ENCODE measurements around the gene SLC1A2. TPM values are rescaled to one million over a fixed set of nuclear protein-coding genes. Genes with fewer than 3 reads are reported as not detected.

Gene SLC1A2
- total RNA-seq, 1 donor from 2014 or later = not detected

DNA sequence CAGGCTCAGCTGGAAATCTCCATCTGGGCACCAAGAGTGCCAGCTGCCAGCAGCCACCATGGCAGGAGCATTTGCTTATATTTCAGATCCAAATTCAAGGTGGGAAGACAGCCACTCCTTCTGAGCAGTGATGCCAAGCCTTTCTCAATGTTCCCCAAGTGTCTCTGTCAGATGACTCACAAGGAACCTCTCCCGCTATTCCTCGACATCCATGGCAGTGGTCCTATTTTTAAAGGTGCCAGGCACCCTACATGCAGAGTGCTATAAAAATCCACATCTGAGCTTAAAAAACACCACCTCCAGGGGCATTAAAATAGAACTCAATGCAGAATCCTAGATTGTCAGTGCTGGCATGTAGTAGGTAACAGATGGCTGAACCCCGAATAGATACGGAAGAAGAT is 112.1 kb downstream of the SLC1A2 start:
- Histone ChIP-seq H3K4me3 (ENCODE audit: low read depth, low read length) (no peak overlapping the region), H3K27me3 (ENCODE audit: control insufficient read depth, insufficient read depth, low read length) (no peaks in the 10 kb centered on the region), H3K36me3 (ENCODE audit: control insufficient read depth, insufficient read depth, low read length) (no peaks in the 10 kb centered on the region)
- no peak for DNase-seq (ENCODE audit: low read depth)
- TF ChIP-seq, protein P1, sequence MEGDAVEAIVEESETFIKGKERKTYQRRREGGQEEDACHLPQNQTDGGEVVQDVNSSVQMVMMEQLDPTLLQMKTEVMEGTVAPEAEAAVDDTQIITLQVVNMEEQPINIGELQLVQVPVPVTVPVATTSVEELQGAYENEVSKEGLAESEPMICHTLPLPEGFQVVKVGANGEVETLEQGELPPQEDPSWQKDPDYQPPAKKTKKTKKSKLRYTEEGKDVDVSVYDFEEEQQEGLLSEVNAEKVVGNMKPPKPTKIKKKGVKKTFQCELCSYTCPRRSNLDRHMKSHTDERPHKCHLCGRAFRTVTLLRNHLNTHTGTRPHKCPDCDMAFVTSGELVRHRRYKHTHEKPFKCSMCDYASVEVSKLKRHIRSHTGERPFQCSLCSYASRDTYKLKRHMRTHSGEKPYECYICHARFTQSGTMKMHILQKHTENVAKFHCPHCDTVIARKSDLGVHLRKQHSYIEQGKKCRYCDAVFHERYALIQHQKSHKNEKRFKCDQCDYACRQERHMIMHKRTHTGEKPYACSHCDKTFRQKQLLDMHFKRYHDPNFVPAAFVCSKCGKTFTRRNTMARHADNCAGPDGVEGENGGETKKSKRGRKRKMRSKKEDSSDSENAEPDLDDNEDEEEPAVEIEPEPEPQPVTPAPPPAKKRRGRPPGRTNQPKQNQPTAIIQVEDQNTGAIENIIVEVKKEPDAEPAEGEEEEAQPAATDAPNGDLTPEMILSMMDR (IDR thresholded peaks at IDR 0.05; ENCODE audit: insufficient read depth, low read length, poor library complexity, severe bottlenecking) = no peak

DNA sequence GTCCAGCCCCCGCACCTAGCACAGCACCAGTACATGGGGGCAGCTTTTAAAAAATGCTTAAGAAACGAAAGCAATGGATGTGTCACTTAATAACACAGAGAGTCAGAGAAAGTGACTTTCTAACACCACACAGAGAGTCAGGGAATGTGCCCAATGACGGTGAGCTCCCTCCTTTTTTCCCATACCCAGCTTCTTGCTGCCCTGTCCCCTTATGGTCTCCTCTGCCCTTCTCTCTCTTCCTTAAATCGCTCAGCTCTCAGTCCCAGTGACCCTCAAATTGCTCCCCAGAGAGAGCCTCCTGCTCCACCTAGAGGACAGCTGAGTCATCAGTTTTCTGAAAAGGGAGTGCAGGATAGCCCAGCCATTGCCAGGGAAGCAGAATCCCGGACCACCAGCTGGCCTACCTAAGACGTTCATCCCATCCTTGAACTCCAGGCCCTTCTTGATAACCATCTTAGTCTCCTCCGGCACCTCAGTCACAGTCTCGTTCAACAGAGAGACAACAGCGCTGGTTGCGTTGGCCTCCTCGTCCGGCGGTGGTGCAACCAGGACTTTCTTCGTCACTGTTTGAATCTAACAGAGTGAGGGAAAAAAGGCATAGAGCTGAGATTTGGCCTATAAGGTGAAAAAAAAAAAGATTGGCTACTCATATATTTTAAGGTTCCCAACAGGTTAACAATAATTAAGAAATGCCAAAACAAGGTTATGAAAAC is 113.5 kb downstream of the SLC1A2 start:
- DNase-seq (ENCODE audit: low read depth) = no peak
- Histone ChIP-seq H3K4me3 (ENCODE audit: low read depth, low read length) (no peak overlapping the region), H3K36me3 (ENCODE audit: control insufficient read depth, insufficient read depth, low read length) (no peaks in the 10 kb centered on the region), H3K27me3 (ENCODE audit: control insufficient read depth, insufficient read depth, low read length) (no peaks in the 10 kb centered on the region)
- TF ChIP-seq, protein P1 (IDR thresholded peaks at IDR 0.05; ENCODE audit: insufficient read depth, low read length, poor library complexity, severe bottlenecking) = peak; percentile 78

DNA sequence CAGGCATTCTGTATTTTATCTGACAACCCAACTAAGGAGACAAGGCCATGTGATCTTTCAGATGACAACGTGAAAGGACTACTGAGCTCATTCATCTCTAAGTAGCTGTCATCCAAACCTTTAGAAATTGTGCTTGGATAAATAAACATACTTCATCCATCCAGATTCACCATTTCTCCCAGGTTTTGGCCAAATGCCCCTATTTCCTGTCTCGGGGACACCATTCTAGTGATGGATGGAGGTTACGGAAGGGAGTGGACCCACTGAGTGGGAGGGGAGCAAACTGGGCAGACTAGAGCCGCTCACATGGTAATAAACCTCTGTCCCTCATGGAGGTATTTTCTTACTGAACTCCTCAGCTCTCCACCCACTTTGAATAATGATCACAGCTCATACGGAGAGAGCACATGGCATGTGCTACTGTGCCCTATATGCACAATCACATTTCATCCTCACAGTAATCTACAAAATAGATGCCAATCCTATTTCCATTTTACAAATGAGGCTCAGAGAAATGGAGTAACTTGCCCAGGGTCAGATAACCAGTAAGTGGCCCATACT is 114.4 kb downstream of the SLC1A2 start:
- Histone ChIP-seq H3K27me3 (ENCODE audit: control insufficient read depth, insufficient read depth, low read length) (no peaks in the 10 kb centered on the region), H3K36me3 (ENCODE audit: control insufficient read depth, insufficient read depth, low read length) (no peaks in the 10 kb centered on the region), H3K4me3 (ENCODE audit: low read depth, low read length) (no peak overlapping the region)
- TF ChIP-seq, protein P1 (IDR thresholded peaks at IDR 0.05; ENCODE audit: insufficient read depth, low read length, poor library complexity, severe bottlenecking) = no peak
- no peak for DNase-seq (ENCODE audit: low read depth)

DNA sequence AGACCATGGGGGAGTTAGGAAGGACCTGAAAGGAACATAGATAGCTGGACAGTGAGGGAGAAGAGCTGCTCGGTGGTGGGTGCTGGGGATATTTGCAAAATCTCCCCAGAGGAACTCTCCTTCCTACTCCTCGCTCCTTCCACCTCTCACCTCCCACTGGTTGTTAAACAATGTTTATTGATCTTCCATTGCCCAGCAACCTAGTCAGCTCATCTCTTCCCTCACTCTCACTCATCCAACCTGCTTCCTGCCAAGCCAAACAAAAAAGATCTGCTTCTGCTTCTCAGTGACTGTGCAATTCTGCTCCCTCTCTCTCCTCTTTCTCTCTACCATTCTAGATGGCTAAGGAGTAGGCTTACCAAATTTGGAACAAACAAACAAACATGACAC is 115.0 kb downstream of the SLC1A2 start:
- TF ChIP-seq, protein P1 (IDR thresholded peaks at IDR 0.05; ENCODE audit: insufficient read depth, low read length, poor library complexity, severe bottlenecking) = no peak
- no peak for DNase-seq (ENCODE audit: low read depth)
- no peak overlapping the region for H3K4me3 ChIP-seq (ENCODE audit: low read depth, low read length)
- H3K36me3 ChIP-seq (ENCODE audit: control insufficient read depth, insufficient read depth, low read length) = no peaks in the 10 kb centered on the region
- no peaks in the 10 kb centered on the region for H3K27me3 ChIP-seq (ENCODE audit: control insufficient read depth, insufficient read depth, low read length)

DNA sequence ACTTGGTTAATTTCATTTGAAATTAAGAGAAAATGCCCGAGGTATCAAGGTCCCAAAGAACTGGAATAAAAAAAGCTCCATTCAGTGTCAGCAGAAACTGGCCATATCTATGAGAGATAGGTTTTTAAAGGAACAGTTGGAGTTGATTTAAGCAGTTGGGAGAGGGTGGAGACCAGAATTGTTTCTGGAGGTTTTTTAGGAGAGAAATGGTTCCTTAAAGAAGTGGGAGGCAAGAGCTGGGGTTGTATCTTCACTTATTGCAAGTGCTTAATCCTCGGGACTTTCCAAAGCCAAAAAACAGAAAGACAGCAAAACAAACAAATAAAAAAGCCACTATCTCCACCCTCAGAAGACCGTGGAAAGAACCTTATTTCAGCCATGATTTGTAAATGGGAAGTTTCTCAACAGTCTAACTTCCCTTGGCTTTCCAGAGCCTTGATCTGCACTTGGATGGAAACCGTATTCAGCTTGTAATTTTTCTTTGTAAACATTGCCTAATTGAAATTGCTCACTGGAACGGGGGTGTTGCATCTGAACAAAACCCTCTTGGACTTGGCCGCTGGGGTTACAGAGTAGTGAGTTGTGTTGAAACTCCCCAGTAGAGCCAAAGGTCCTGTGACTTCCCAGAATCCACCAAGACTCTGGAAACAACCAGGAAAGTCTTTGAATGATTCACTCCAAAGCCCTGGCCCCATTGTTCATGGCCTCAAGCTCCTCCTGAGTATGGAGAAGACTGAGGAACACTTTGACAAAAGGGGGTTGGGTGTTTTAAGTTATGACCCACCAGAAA is 115.6 kb downstream of the SLC1A2 start:
- H3K36me3 ChIP-seq (ENCODE audit: control insufficient read depth, insufficient read depth, low read length) = no peaks in the 10 kb centered on the region
- H3K27me3 ChIP-seq (ENCODE audit: control insufficient read depth, insufficient read depth, low read length) = no peaks in the 10 kb centered on the region
- TF ChIP-seq, protein P1 (IDR thresholded peaks at IDR 0.05; ENCODE audit: insufficient read depth, low read length, poor library complexity, severe bottlenecking) = no peak
- no peak for DNase-seq (ENCODE audit: low read depth)
- no peak overlapping the region for H3K4me3 ChIP-seq (ENCODE audit: low read depth, low read length)
